Measurements from ENCODE around the gene CELF1.

GRCh38 chr11:47466701-47467250 lies 86.2 kb downstream of the CELF1 start:
- TF ChIP-seq CTCF (conservative IDR thresholded peaks at IDR 0.05 in 1 of 2, IDR thresholded peaks at IDR 0.05 in 1 of 2; ENCODE audit: extremely low read depth in 1 of 2, insufficient read depth in 1 of 2, low read depth in 1 of 2, low read length in 2 of 2), result no peak
- no peak for TF ChIP-seq EZH2 (IDR thresholded peaks at IDR 0.05; ENCODE audit: borderline replicate concordance, low read length)

All from mammary epithelial cell (primary cell).